Heart left ventricle (tissue), 13 donors: ENCODE data around the gene ZNF132.
"Not testable (repeated sequence)": the region's sequence is repeated elsewhere in the genome, so short reads cannot be mapped to it uniquely, and the experiment has no call there.

Experiments
- POLR2A ChIP-seq, 2 donors: fragments of 450-650 bp; IDR thresholded peaks; one replicate each; pipeline ENCODE4 v1.6.1; 2017; ENCODE audit warnings: antibody characterized with exemption in 2 of 2, mild to moderate bottlenecking in 2 of 2, moderate library complexity in 2 of 2
- TF ChIP-seq, protein P1 (sequence below), 12 donors: fragments of 200-600 bp; sonication (generic) in 4 of 12; IDR thresholded peaks; one replicate each; pipeline versions ENCODE4 v1.5.0 to v1.8.0; 2018 to 2022; ENCODE audit warnings: antibody characterized with exemption in 12 of 12, mild to moderate bottlenecking in 5 of 12
- donor health status: ischemic (EF 13 %, LVEDD 7.1; RV severe dilation, severe dysfunction).
- donor health status: DM: no; HTN: yes; CAD: no.
- donor health status: DM: no; HTN: no; CAD: no.
- donor health status: ischemic (EF 25% LVEDD 6.9; RV normal size, moderate dysfunction).
- donor health status: ischemic (EF 25% LVEDD 5.7; RV mildly dilated, moderate dysfunction).
- donor health status: ischemic (EF 35%, LVEDD 5.7; RV mildly dilated, moderate dysfunction).
- donor health status: nonischemic (EF 11% LVEDD 7.7; RV severe dilation, severe dysfunction).
- donor health status: DM: yes; HTN: yes; CAD: no.
- donor health status: PGD.
- donor health status: ischemic (EF 29% LVEDD 5.4; RV normal size, mild dysfunction).
- donor health status: nonischemic (EF 23%, LVEDD 6.1; RV moderate dilation, normal function).

DNA sequence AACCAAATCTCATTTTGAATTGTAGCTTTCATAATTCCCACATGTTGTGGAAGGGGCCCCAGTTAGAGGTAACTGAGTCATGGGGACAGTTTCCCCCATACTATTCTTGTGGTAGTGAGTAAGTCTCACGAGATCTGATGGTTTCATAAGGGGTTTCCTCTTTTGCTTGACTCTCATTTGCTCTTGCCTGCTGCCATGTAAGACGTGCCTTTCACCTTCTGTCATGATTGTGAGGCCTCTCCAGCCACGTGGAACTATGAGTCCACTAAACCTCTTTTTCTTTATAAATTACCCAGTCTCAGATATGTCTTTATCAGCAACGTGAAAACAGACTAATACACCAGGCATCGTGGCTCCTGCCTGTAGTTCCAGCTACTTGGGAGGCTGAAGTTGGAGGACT lies 10.0 kb upstream of the ZNF132 start:
- TF ChIP-seq, protein P1, sequence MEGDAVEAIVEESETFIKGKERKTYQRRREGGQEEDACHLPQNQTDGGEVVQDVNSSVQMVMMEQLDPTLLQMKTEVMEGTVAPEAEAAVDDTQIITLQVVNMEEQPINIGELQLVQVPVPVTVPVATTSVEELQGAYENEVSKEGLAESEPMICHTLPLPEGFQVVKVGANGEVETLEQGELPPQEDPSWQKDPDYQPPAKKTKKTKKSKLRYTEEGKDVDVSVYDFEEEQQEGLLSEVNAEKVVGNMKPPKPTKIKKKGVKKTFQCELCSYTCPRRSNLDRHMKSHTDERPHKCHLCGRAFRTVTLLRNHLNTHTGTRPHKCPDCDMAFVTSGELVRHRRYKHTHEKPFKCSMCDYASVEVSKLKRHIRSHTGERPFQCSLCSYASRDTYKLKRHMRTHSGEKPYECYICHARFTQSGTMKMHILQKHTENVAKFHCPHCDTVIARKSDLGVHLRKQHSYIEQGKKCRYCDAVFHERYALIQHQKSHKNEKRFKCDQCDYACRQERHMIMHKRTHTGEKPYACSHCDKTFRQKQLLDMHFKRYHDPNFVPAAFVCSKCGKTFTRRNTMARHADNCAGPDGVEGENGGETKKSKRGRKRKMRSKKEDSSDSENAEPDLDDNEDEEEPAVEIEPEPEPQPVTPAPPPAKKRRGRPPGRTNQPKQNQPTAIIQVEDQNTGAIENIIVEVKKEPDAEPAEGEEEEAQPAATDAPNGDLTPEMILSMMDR (IDR thresholded peaks at IDR 0.05): not testable (repeated sequence)
- not testable (repeated sequence) for TF ChIP-seq POLR2A (IDR thresholded peaks at IDR 0.05)
